Mucosa of descending colon (tissue), 3 donors: ENCODE results near the gene GABARAPL1. TPM values are rescaled to one million over a fixed set of nuclear protein-coding genes. Genes with fewer than 3 reads are reported as not detected.

ENCODE experiments used
- ATAC-seq: fragments of 200-7000 bp; cut with Tn5 transposase; one replicate; pipeline ENCODE4 v1.9.1; 2020; ENCODE audit warnings: mild to moderate bottlenecking, moderate library complexity
- DNase-seq, 3 donors: peaks; one replicate each; pipeline ENCODE4 v3.0.0-alpha.2; 2020
- H3K36me3 ChIP-seq: fragments of 200-600 bp; one replicate; pipeline ENCODE4 v1.8.0; 2021; ENCODE audit warnings: low read depth, mild to moderate bottlenecking
- H3K4me1 ChIP-seq: fragments of 200-600 bp; one replicate; pipeline ENCODE4 v1.8.0; 2021; ENCODE audit warnings: low read depth, mild to moderate bottlenecking
- H3K4me3 ChIP-seq: fragments of 200-600 bp; one replicate; pipeline ENCODE4 v1.8.0; 2021; ENCODE audit warnings: mild to moderate bottlenecking
- H3K9me3 ChIP-seq: fragments of 200-600 bp; one replicate; pipeline ENCODE4 v1.8.0; 2021; ENCODE audit warnings: mild to moderate bottlenecking
- intact Hi-C, 2 donors: fragments of 100-400 bp; cut with DNase I in 1 of 2; cut with micrococcal nuclease in 1 of 2; formaldehyde crosslinking; loops; one replicate each; pipeline versions ENCODE4 v1.11.0 to v1.11.1; 2022; cut with DNase I, micrococcal nuclease
- total RNA-seq, 3 donors: library from RNA; stranded (reverse); fragmentation: NEBNext Ultra II Directional in 2 of 3; extraction: Animal tissue kit (Norgen Biotek cat#: 25700) in 2 of 3; gene quantifications; one replicate each; pipeline versions ENCODE4 v1.2.1 to v1.2.4, GENCODE V29; 2021 to 2023
- TF ChIP-seq, protein P1 (sequence below): fragments of 200-600 bp; IDR thresholded peaks from one replicate; pipeline ENCODE4 v1.8.0; 2022; ENCODE audit warnings: antibody characterized with exemption, mild to moderate bottlenecking
- donor health status: DM: no; HTN: no; CAD: no; lungs with moderate emphysema.
- donor health status: DM: no; HTN: no; CAD: no.
- donor health status: DM: no; HTN: yes; CAD: no.

Gene GABARAPL1
- total RNA-seq, 3 donors from 2014 or later: 34.4 to 93.4 (median 41.0) TPM

DNA sequence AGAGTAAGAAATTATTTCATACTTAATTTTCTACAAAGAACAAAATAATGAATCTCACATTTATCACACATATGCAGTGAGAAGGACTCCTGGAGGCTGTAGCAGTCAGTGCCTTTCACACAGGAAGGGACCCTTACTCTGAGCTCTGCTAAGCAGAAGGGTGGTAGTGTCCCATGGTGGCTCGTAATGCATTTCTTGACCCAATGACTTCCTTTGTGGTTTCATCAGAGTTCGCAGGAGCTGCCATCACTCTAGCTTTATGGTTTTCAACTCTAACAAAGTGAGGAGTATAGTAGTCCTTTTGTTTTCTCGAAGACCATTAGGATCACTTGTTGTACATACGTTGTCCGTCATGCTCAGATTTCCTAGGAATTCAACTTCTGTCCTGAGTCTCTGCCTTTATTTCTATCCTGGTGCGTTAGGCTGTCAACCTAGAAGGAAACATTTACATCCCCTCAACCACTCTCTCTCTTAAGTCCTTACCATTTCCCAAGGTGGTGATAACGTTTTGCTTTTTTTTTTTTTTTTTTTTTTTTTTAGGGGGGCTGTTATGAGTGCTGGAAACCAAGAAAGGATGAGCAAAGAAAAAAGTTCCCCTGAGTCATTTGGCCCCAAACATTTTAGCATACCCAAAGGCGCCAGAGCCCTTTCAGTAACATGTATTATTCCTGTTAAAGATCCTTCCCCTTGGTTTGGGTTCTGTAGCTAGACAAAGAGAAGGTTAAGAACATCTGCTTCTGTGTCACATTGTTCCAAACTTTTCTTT, 37.2 kb downstream of the GABARAPL1 start:
- H3K4me3 ChIP-seq: no peak overlapping the region
- TF ChIP-seq, protein P1, sequence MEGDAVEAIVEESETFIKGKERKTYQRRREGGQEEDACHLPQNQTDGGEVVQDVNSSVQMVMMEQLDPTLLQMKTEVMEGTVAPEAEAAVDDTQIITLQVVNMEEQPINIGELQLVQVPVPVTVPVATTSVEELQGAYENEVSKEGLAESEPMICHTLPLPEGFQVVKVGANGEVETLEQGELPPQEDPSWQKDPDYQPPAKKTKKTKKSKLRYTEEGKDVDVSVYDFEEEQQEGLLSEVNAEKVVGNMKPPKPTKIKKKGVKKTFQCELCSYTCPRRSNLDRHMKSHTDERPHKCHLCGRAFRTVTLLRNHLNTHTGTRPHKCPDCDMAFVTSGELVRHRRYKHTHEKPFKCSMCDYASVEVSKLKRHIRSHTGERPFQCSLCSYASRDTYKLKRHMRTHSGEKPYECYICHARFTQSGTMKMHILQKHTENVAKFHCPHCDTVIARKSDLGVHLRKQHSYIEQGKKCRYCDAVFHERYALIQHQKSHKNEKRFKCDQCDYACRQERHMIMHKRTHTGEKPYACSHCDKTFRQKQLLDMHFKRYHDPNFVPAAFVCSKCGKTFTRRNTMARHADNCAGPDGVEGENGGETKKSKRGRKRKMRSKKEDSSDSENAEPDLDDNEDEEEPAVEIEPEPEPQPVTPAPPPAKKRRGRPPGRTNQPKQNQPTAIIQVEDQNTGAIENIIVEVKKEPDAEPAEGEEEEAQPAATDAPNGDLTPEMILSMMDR: no peak
- intact Hi-C loops: no loop called here
- peak; percentile 19 for ATAC-seq
- H3K4me1 ChIP-seq: no peaks in the 10 kb centered on the region
- no peaks in the 10 kb centered on the region for H3K36me3 ChIP-seq
- DNase-seq: no peak
- no peaks in the 10 kb centered on the region for H3K9me3 ChIP-seq

DNA sequence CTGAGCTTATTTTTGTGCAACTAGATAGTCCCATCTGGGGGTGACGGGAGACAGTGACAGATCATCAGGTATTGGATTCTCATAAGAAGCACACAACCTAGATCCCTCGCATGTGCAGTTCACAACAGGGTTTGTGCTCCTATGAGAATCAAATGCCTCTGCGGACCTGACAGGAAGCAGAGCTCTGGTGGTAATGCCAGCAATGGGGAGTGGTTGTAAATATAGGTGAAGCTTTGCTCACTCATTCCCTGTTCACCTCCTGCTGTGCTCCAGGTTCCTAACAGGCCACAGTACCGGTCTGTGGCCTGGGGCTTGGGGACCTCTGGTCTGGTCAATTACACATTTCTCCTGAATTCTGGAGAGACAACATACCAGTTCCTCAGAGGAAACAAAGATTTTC, 39.0 kb downstream of the GABARAPL1 start:
- TF ChIP-seq, protein P1: no peak
- ATAC-seq (no peak), DNase-seq (no peak)
- H3K4me1 ChIP-seq: no peaks in the 10 kb centered on the region
- no peak overlapping the region for H3K4me3 ChIP-seq
- no peaks in the 10 kb centered on the region for H3K9me3 ChIP-seq
- intact Hi-C loops: no loop called here
- H3K36me3 ChIP-seq: no peaks in the 10 kb centered on the region

DNA sequence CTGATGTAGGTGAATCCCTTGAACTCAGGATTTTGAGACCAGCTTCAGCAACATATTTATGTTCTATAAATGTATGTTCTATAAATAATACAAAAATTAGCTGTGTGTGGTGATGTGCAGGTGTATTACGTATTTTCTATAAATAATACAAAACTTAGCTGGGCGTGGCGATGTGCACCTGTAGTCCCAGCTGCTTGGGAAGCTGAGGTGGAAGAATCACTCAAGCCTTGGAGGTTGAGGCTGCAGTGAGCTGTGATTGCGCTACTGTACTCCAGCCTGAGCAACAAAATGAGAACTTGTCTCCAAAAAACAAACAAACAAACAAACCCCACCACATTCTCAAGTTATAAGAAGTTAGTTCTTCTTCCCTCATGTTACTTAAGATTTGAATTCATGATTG, 39.5 kb downstream of the GABARAPL1 start:
- Histone ChIP-seq H3K9me3 (no peaks in the 10 kb centered on the region), H3K4me3 (no peak overlapping the region), H3K36me3 (no peaks in the 10 kb centered on the region), H3K4me1 (no peaks in the 10 kb centered on the region)
- DNase-seq (no peak), ATAC-seq (no peak)
- TF ChIP-seq, protein P1: no peak
- intact Hi-C loops: no loop called here

DNA sequence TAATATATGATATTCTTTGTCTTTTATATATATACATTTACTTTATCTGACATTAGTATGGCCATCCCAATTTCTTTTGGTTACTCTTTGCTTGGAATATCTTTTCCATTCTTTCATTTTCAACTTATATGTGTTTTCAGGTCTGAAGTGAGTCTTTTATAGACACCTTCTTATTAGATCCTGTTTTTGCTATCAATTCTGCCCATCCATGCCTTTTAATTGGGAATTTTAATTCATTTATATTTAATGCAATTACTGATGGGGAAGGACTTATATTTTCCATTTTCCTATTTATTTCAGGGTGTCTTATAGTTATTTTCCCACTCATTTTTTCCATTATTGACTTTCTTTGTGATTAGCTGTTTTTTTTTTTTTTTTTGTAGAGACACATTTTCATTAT, 43.4 kb downstream of the GABARAPL1 start:
- Histone ChIP-seq H3K9me3 (no peaks in the 10 kb centered on the region), H3K4me1 (no peaks in the 10 kb centered on the region), H3K36me3 (no peaks in the 10 kb centered on the region), H3K4me3 (no peak overlapping the region)
- intact Hi-C loops: no loop called here
- ATAC-seq (no peak), DNase-seq (no peak)
- TF ChIP-seq, protein P1: no peak

DNA sequence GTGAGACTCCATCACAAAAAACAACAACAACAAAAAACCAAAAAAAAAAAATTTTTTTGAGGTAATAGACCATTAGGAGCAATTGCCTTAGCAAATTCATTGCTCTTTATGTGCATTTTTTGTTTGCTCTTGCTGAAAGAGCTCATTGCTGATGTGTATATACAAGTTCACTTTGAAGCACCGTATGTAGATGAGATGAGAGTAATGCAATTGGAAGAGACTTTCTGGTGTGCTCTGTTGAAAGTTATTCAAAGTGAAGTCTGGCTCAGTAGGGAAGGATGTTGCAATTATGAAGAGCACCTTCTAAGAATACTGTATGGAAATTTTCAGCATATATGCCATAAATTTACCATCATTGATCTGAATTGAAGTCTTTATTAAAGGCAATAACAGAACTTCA, 48.2 kb downstream of the GABARAPL1 start:
- H3K4me3 ChIP-seq: no peak overlapping the region
- DNase-seq (no peak), ATAC-seq (no peak)
- no peaks in the 10 kb centered on the region for H3K4me1 ChIP-seq
- TF ChIP-seq, protein P1: no peak
- no peaks in the 10 kb centered on the region for H3K36me3 ChIP-seq
- intact Hi-C loops: no loop called here
- H3K9me3 ChIP-seq: no peaks in the 10 kb centered on the region

DNA sequence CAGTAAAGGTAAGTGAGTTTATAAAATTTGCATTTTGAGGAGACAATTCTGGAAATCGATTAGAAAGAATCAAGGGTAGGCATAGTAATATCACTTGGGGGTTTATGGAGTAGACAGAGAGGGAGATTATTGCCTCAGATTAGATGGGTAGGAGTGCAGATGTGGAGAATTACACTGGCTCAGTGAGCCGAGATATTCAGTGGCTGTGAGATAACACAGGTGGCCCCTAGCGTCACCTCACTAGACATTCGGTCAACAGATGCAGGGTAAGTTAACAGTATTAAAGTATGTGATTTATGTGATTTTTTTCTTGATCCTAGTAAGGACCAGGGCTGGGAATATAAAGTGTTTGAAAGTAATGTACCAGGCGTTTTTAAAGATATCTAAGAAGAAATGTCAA, 55.4 kb downstream of the GABARAPL1 start:
- Histone ChIP-seq H3K4me3 (no peak overlapping the region), H3K4me1 (no peaks in the 10 kb centered on the region), H3K36me3 (no peaks in the 10 kb centered on the region), H3K9me3 (no peaks in the 10 kb centered on the region)
- TF ChIP-seq, protein P1: no peak
- ATAC-seq (no peak), DNase-seq (no peak)
- intact Hi-C loops: no loop called here
